Liver (tissue), 9 donors: ENCODE results near the gene ERI3. TPM values are rescaled to one million over a fixed set of nuclear protein-coding genes. Genes with fewer than 3 reads are reported as not detected.
A peak's percentile ranks its signal among the peaks of the same experiment; 100 is the strongest.

Source experiments
- DNase-seq: peaks from one replicate; pipeline ENCODE4 v3.0.0-alpha.2; 2017; ENCODE audit warnings: low spot score
- H3K27ac ChIP-seq, 2 donors: one replicate each; pipeline ENCODE4 v1.7.0; 2013; ENCODE audit warnings: inconsistent platforms in 2 of 2, low read length in 2 of 2, control low read depth in 1 of 2, low read depth in 1 of 2, mild to moderate bottlenecking in 1 of 2
- H3K27me3 ChIP-seq, 4 donors: one replicate each; pipeline versions ENCODE4 v1.6.1 to v1.7.0; 2013; ENCODE audit warnings: low read length in 3 of 4, inconsistent platforms in 1 of 4, mild to moderate bottlenecking in 1 of 4, moderate library complexity in 1 of 4; ENCODE audit not compliant: control insufficient read depth in 4 of 4, insufficient read depth in 4 of 4
- H3K36me3 ChIP-seq, 4 donors: one replicate each; pipeline versions ENCODE4 v1.6.1 to v1.7.0; 2013; ENCODE audit warnings: low read length in 3 of 4, mild to moderate bottlenecking in 3 of 4, low read depth in 1 of 4, moderate library complexity in 1 of 4; ENCODE audit not compliant: control insufficient read depth in 4 of 4, insufficient read depth in 3 of 4
- H3K4me1 ChIP-seq, 4 donors: one replicate each; pipeline versions ENCODE4 v1.6.1 to v1.7.0; 2013; ENCODE audit warnings: low read length in 3 of 4, mild to moderate bottlenecking in 3 of 4, moderate library complexity in 1 of 4; ENCODE audit not compliant: control insufficient read depth in 4 of 4, insufficient read depth in 4 of 4
- H3K4me3 ChIP-seq, 3 donors: one replicate each; pipeline versions ENCODE4 v1.6.1 to v1.7.0; 2013; ENCODE audit warnings: low read length in 3 of 3, control low read depth in 1 of 3, low read depth in 1 of 3, mild to moderate bottlenecking in 1 of 3
- H3K9ac ChIP-seq, 2 donors: one replicate each; pipeline ENCODE4 v1.7.0; 2013; ENCODE audit warnings: low read length in 2 of 2, mild to moderate bottlenecking in 2 of 2, moderate library complexity in 2 of 2, control low read depth in 1 of 2, low read depth in 1 of 2
- H3K9me3 ChIP-seq, 4 donors: one replicate each; pipeline versions ENCODE4 v1.6.1 to v1.7.0; 2013; ENCODE audit warnings: low read length in 3 of 4; ENCODE audit not compliant: control insufficient read depth in 4 of 4
- ATF3 ChIP-seq: IDR thresholded peaks from 2 replicates; pipeline ENCODE4 v1.6.1; 2016; ENCODE audit warnings: antibody characterized with exemption
- CTCF ChIP-seq: fragments of 150-350 bp; IDR thresholded peaks from 2 replicates; pipeline ENCODE4 v1.5.1; 2017; ENCODE audit warnings: improper control_type of control experiment, low read depth, low read length; ENCODE audit not compliant: missing input control
- EGR1 ChIP-seq, 2 donors: IDR thresholded peaks; 2 replicates each; pipeline ENCODE4 v1.6.1; 2016 to 2018; ENCODE audit warnings: antibody characterized with exemption in 2 of 2, low read depth in 2 of 2
- FOXA1 ChIP-seq: IDR thresholded peaks from 2 replicates; pipeline ENCODE4 v1.6.1; 2016; ENCODE audit warnings: antibody characterized with exemption
- FOXA2 ChIP-seq: IDR thresholded peaks from 2 replicates; pipeline ENCODE4 v1.6.1; 2016; ENCODE audit warnings: antibody characterized with exemption
- GABPA ChIP-seq, 2 donors: IDR thresholded peaks in 1 of 2; conservative IDR thresholded peaks in 1 of 2; 2 replicates each; pipeline ENCODE4 v1.6.1; 2016; ENCODE audit warnings: antibody characterized with exemption in 2 of 2, mild to moderate bottlenecking in 1 of 2, moderate library complexity in 1 of 2
- HNF4A ChIP-seq, 2 donors: conservative IDR thresholded peaks; 2 replicates each; pipeline ENCODE4 v1.6.1; 2016; ENCODE audit warnings: antibody characterized with exemption in 2 of 2, mild to moderate bottlenecking in 2 of 2
- HNF4G ChIP-seq: IDR thresholded peaks from 2 replicates; pipeline ENCODE4 v1.6.1; 2016; ENCODE audit warnings: antibody characterized with exemption
- JUND ChIP-seq, 2 donors: IDR thresholded peaks; 2 replicates each; pipeline ENCODE4 v1.6.1; 2016; ENCODE audit warnings: antibody characterized with exemption in 2 of 2
- NR2F2 ChIP-seq: IDR thresholded peaks from 2 replicates; pipeline ENCODE4 v1.6.1; 2016; ENCODE audit warnings: antibody characterized with exemption
- RAD21 ChIP-seq, 2 donors: IDR thresholded peaks; 2 replicates each; pipeline ENCODE4 v1.6.1; 2016; ENCODE audit warnings: antibody characterized with exemption in 2 of 2, mild to moderate bottlenecking in 2 of 2
- REST ChIP-seq: IDR thresholded peaks from 2 replicates; pipeline ENCODE4 v1.6.1; 2016; ENCODE audit warnings: antibody characterized with exemption, mild to moderate bottlenecking
- RXRA ChIP-seq, 2 donors: IDR thresholded peaks; 2 replicates each; pipeline ENCODE4 v1.6.1; 2017 to 2018; ENCODE audit warnings: antibody characterized with exemption in 2 of 2, mild to moderate bottlenecking in 1 of 2
- SP1 ChIP-seq: IDR thresholded peaks from 2 replicates; pipeline ENCODE4 v1.6.1; 2018; ENCODE audit warnings: antibody characterized with exemption, mild to moderate bottlenecking
- TAF1 ChIP-seq: conservative IDR thresholded peaks from 2 replicates; pipeline ENCODE4 v1.6.1; 2016; ENCODE audit warnings: antibody characterized with exemption, mild to moderate bottlenecking
- YY1 ChIP-seq: IDR thresholded peaks from 2 replicates; pipeline ENCODE4 v1.6.1; 2016; ENCODE audit warnings: antibody characterized with exemption, mild to moderate bottlenecking
- WGBS: extraction: QIAGEN DNeasy Blood & Tissue Kit; methylation state at CpG from one replicate; pipeline ENCODE4 v1.1.7; 2013; 5-methylcytosine and 5-hydroxymethylcytosine counted together
- polyA plus RNA-seq, 2 donors: library from polyadenylated mRNA; stranded (reverse) in 1 of 2; unstranded in 1 of 2; fragments of 200-250 nt in 1 of 2; fragments of >200 nt in 1 of 2; fragmentation: Nextera tagmentation in 1 of 2; extraction: Ambion mirVana in 1 of 2; gene quantifications; one replicate each; pipeline versions ENCODE4 v1.2.1 to v1.2.3, GENCODE V29; 2013 to 2015
- total RNA-seq, 2 donors: library from RNA; depleted of rRNA; stranded (reverse); fragments of >200 nt; gene quantifications; one replicate each; pipeline ENCODE4 v1.2.3, GENCODE V29; 2014
- TF ChIP-seq, protein P1 (sequence below): IDR thresholded peaks from 2 replicates; pipeline ENCODE4 v1.6.1; 2016; ENCODE audit warnings: antibody characterized with exemption
- TF ChIP-seq, protein P2 (sequence below): IDR thresholded peaks from 2 replicates; pipeline ENCODE4 v1.6.1; 2016; ENCODE audit warnings: antibody characterized with exemption
- donor health status: healthy.
- donor health status: healthy.
- donor health status: healthy.
- donor health status: healthy.
- donor health status: healthy.

ERI3 gene
- total and polyA plus RNA-seq, 4 donors: 15.7 to 23.8 (median 21.3) TPM

DNA sequence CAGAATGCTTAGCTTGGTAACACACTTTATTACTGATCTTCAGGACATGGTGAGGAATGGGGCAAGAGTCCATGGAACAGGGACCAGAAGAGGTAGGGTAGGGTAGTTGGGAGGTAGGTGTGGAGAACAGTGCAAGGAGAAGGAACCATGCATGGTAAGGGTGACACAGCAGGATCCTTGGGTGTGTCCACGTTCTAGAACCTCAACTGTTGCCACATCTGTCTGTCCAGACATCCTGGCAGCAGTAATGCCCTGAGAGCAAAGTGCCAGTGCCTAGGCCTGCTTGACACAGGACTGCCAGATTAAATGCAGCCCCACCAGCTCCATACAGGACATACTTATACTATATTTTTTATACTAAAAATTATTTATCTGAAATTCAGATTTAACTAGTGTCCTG lies 127.8 kb downstream of the ERI3 start:
- DNase-seq: peak; percentile 65
- Histone ChIP-seq H3K4me1 (no peaks in the 10 kb centered on the region), H3K36me3 (peaks cover 0 to 4% (median 2%) of the 10 kb centered on the region in 4 donors), H3K9ac (no peak overlapping the region), H3K27ac (no peak overlapping the region), H3K4me3 (no peak overlapping the region), H3K27me3 (no peaks in the 10 kb centered on the region), H3K9me3 (no peaks in the 10 kb centered on the region)
- 86% methylated on average over 1 of the region's 1 CpG for WGBS
- TF ChIP-seq ATF3 (no peak), RXRA (IDR thresholded peaks at IDR 0.05) (no peak), TAF1 (no peak)

DNA sequence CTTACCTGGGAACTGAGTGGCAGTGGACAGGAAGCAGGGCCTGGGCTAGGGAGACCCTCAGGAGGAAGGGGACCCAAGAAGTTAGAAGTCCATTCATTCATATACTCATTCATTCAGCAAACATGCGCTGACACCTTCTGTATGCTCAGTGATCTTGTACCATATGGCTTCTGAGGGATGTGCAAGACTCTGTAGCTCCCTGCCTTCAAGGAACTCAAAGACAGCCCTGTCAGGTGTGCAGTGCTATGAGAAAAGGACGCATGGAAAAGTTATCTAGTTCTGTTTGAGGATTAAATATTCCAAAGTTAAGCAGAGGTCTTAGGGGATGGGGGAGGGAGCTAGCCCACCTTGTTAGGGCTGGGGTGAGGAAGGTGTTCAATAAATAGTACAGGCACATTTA lies 129.3 kb downstream of the ERI3 start:
- WGBS: 96% methylated on average over 2 of the region's 2 CpGs
- H3K27me3 ChIP-seq: no peaks in the 10 kb centered on the region
- no peak for TF ChIP-seq EGR1 (IDR thresholded peaks at IDR 0.05; ENCODE audit: low read depth in 2 of 2)
- TF ChIP-seq, protein P1, sequence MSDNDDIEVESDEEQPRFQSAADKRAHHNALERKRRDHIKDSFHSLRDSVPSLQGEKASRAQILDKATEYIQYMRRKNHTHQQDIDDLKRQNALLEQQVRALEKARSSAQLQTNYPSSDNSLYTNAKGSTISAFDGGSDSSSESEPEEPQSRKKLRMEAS: no peak
- no peak for TF ChIP-seq GABPA (IDR thresholded peaks at IDR 0.05 in 1 of 2, conservative IDR thresholded peaks at IDR 0.05 in 1 of 2)
- no peak for TF ChIP-seq RAD21 (IDR thresholded peaks at IDR 0.05)
- no peak for TF ChIP-seq CTCF
- no peak for TF ChIP-seq REST
- no peak for TF ChIP-seq NR2F2
- no peak for TF ChIP-seq HNF4A (conservative IDR thresholded peaks at IDR 0.05)
- no peak for TF ChIP-seq HNF4G
- TF ChIP-seq RXRA (IDR thresholded peaks at IDR 0.05): no peak
- TF ChIP-seq TAF1: no peak
- no peak for TF ChIP-seq YY1
- no peak for TF ChIP-seq ATF3
- no peak for TF ChIP-seq JUND (IDR thresholded peaks at IDR 0.05)
- no peak for TF ChIP-seq FOXA2
- TF ChIP-seq SP1: no peak
- TF ChIP-seq, protein P2, sequence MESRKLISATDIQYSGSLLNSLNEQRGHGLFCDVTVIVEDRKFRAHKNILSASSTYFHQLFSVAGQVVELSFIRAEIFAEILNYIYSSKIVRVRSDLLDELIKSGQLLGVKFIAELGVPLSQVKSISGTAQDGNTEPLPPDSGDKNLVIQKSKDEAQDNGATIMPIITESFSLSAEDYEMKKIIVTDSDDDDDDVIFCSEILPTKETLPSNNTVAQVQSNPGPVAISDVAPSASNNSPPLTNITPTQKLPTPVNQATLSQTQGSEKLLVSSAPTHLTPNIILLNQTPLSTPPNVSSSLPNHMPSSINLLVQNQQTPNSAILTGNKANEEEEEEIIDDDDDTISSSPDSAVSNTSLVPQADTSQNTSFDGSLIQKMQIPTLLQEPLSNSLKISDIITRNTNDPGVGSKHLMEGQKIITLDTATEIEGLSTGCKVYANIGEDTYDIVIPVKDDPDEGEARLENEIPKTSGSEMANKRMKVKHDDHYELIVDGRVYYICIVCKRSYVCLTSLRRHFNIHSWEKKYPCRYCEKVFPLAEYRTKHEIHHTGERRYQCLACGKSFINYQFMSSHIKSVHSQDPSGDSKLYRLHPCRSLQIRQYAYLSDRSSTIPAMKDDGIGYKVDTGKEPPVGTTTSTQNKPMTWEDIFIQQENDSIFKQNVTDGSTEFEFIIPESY: no peak
- TF ChIP-seq FOXA1: no peak
- peaks cover 2 to 14% (median 6%) of the 10 kb centered on the region in 4 donors for H3K36me3 ChIP-seq
- DNase-seq: no peak
- H3K4me3 ChIP-seq: no peak overlapping the region
- no peak overlapping the region for H3K27ac ChIP-seq
- H3K9me3 ChIP-seq: no peaks in the 10 kb centered on the region
- H3K4me1 ChIP-seq: no peaks in the 10 kb centered on the region
- no peak overlapping the region for H3K9ac ChIP-seq
